GM12801 (cell line): ENCODE data around the gene THOP1.

Source experiments
- TF ChIP-seq, protein P1 (sequence below): IDR thresholded peaks from one replicate; pipeline ENCODE4 v1.5.1; 2011; ENCODE audit warnings: control low read depth; ENCODE audit not compliant: insufficient read length; ENCODE audit errors: extremely low read depth

The THOP1 gene

GRCh38 chr19:2764945-2765344 lies 20.4 kb upstream of the THOP1 start:
- TF ChIP-seq, protein P1, sequence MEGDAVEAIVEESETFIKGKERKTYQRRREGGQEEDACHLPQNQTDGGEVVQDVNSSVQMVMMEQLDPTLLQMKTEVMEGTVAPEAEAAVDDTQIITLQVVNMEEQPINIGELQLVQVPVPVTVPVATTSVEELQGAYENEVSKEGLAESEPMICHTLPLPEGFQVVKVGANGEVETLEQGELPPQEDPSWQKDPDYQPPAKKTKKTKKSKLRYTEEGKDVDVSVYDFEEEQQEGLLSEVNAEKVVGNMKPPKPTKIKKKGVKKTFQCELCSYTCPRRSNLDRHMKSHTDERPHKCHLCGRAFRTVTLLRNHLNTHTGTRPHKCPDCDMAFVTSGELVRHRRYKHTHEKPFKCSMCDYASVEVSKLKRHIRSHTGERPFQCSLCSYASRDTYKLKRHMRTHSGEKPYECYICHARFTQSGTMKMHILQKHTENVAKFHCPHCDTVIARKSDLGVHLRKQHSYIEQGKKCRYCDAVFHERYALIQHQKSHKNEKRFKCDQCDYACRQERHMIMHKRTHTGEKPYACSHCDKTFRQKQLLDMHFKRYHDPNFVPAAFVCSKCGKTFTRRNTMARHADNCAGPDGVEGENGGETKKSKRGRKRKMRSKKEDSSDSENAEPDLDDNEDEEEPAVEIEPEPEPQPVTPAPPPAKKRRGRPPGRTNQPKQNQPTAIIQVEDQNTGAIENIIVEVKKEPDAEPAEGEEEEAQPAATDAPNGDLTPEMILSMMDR = no peak

DNA sequence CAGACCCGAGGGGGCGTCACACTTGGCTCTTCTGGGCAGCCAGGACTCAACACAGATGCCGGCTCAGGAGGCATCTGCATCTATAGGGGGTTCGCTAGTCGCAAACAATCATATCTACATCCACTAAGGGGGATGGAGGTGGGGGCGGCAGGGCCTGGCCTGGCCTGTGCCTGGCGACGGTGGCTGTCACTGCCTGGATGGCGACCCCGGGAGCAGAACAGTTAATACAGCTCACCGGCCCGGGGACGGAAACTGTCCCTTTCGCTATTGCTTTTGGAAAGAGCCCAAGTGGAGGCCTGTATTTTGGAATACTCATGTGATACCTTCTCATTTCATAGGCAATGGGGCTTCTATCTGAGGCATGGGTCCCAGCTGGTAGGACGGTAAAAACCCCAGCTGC lies 19.9 kb upstream of the THOP1 start:
- TF ChIP-seq, protein P1 = no peak

DNA sequence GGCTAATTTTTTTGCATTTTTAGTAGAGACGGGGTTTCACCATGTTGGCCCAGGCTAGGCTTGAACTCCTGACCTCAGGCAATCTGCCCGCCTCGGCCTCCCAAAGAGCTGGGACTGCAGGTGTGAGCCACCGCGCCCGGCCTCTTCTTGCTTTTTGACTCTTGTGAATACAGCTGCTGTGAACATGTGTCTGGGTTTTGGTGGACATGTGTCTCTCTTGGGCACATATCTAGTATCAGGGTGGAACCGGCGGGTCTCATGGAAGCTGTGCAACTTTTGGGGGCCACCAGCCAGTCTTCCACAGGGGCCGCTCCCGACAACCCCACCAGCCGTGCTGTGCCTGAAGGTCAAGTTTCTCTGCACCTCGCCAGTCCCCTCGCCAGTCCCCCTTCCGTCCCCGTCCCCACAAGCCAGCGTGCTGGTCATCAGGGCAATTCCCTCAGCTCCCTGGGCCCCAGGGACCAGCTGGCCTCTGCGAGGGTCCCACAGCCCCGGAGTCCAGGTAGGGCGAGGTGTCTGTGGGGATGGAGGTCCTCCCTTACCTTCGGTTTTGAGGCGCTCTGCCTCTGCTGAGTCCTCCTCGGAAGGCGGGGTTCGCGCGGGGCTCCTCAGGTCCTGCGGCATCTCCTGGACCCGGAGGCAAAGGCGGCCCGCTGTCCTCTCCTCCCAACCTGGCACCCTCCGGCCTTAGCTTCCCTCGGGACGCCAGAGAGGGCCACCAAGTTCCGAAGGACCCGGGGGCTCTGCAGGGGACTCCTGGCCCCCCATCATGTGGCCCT lies 18.5 kb upstream of the THOP1 start:
- TF ChIP-seq, protein P1 = no peak

- TF ChIP-seq, protein P1 = no peak
Measured at GRCh38 chr19:2767688-2768087, 17.6 kb upstream of the THOP1 start.

GRCh38 chr19:2768365-2769132 lies 16.8 kb upstream of the THOP1 start:
- TF ChIP-seq, protein P1 = no peak

GRCh38 chr19:2769218-2769617 lies 16.1 kb upstream of the THOP1 start:
- TF ChIP-seq, protein P1 = no peak

- TF ChIP-seq, protein P1 = no peak
Measured at GRCh38 chr19:2770055-2771013, 15.0 kb upstream of the THOP1 start.
